ENCODE data around the gene PLOD3.

The PLOD3 gene

DNA sequence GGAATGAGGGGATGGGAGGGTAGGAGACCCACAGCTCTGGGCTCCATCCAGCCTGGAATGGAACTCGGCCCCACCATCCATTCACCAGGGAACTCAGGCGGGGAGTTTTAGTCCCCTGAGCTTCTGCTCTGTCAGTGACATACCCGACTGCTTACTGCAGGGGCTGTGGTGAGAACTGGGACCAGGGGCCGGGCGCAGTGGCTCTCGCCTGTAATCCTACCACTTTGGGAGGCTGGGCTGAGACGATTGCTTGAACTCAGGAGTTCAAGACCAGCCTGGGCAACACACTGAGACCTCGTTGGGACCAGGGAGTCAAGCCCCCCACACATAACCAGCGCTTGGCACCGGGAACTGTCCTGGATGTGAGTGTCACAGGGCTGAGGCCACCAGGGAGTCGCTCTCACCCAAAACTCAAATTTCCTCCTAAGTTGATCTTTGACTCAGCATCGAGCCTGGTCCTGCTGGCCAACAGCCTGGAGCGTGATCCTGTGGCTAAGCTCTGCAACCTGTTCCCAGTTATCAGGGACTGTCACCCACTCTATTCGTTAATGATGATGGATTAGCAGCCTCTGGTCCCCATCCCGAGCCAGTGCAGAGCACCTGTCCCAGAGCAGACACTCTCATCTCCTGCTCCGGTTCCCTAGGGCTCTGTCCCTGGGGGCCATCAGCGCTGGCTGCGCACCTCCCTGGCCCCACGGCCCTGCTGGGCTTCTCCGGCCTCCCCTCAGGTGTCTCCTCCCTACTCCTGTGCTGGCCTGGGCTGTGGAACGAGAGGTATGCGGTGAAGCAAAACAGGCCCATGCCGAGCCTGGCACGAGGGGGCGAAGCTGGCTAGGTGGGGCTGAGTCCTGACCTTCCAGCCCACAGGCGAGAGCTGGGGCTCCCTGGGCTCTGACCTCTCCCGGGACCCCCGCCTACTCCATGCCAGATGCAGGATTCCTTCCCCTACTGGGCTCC lies 21.1 kb upstream of the PLOD3 start:
- DNase-seq (ENCODE audit: low read depth in 3 of 3) = no peak

DNA sequence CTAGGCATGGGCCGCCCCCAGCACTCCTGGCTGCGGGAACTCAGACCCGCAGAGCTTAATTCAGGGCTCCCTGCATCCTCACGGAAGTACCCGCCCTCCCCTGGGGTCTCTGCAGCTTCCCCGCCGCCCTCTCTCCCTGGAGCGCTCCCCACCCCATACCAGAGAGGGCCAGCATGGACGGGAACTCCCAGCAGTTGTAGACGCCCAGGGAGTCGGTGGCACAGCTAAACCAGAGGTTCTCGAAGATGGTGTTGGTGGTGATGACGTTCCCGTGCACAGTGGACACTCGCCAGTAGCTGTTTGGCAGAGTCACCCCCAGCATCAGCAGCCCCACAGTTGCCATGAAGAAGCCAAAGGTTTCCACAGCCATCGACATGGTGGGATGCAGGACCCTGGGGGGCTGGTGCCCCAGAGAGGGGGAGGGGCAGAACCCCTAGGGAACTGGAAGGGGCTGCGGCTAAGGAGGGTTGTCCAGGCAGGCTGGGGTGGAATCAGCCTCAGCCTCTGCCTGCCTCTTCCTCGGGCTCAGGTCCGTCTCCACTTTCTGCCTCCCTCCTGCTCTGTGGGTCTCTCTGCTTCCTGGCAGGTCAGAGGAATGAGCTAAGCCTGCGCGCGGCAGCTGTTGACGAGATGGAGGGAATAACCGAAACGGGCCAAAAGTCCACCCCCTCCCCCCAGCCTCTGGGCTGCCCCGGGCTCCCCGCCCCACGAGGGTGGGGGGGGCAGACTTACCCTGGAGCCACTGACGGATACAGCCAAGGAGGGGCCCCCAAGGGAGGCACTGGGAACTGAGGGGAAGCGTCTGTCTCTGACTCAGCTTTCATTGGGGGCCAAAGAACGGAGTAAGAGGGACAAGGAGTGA lies 20.1 kb upstream of the PLOD3 start, which contains the start of gene CLDN15:
Gene CLDN15 (minus strand): TSS at position 597 of the 862 bp plus-strand sequence. CDS start 221 bp downstream, at position 376.
- no peak for DNase-seq (ENCODE audit: low read depth in 3 of 3)

DNA sequence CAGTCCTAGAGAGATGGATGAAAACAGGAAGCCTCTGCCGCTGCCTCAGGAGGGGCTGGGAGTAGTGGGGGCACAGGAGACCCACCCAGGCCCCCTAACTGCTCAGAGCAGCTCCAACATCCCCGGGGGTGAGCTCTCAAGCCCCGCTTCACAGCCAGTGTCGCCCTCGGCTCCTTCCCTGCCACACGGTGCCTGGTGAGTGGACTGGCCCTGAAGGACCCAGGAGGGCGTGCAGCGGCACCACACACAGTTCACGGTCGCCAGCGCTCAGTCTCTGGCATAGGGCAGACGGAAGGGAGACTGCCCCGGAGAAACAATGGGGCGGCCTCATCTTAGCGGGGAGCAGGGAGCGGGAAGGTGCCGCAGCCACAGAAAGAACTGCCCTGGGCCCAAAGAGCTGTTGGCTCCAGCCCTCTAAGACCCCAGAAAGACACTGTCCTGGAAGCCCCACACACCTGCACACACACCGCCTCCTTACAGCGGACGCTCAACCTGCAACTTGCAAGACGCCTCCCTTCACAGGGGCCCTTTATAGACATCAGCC lies 19.0 kb upstream of the PLOD3 start:
- DNase-seq (ENCODE audit: low read depth in 3 of 3) = no peak

DNA sequence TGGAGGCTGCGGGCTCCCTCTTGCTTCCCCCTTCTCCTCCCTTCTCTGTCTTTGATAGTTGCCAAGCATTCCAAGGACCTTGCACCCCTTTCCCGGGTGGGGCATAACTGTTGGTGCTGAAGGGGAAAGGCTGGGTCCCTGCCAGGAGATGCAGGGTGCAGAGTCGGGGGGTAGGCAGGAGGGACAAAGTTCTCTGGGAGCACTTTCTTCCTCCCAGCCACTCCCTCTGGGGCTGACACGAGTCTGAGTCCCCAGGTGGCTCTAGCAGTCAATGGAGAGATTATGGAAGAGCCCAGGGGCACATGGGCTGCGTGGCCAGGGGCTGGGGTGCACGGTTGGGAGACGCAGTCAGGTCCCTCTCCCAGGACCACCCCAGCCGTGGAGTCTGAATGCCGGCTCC lies 18.1 kb upstream of the PLOD3 start:
- DNase-seq (ENCODE audit: low read depth in 3 of 3) = no peak

DNA sequence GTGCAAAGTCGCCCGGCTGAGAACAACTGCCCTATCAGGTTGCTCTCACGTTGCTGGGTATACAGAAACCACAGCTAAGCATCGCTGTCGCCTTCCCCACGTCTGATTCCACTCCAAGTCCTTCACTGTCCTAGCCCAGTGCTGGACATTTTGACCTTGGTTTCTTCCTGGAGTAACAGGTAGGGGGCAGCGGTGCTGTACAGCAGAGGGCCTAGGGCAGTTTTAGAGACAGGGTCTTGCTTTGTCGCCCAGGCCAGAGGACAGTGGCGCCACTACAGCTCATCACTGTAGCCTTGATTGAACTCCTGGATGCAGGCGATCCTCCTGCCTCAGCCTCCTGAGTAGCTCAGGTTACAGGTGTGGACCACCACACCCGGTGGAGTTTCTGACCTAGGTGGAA lies 17.7 kb upstream of the PLOD3 start:
- DNase-seq (ENCODE audit: low read depth in 3 of 3) = no peak

DNA sequence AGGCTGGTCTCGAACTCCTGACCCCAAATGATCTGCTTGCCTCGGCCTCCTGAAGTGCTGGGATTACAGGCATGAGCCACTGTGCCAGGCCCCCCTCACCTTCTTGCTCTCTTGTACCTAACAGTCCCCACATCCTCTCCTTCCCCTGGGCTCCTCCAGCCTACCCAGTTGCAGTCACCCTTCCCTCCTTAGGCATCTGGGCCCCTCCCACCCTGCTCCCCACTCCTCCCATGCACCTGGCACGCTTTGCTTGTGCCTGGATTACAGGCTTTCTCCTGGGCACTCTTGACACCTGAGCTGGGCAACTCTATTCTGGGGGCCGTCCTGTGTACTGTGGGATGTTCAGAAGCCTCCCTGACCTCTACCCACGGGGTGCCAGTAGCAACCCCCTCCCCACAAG lies 17.3 kb upstream of the PLOD3 start:
- no peak for DNase-seq (ENCODE audit: low read depth in 3 of 3)

DNA sequence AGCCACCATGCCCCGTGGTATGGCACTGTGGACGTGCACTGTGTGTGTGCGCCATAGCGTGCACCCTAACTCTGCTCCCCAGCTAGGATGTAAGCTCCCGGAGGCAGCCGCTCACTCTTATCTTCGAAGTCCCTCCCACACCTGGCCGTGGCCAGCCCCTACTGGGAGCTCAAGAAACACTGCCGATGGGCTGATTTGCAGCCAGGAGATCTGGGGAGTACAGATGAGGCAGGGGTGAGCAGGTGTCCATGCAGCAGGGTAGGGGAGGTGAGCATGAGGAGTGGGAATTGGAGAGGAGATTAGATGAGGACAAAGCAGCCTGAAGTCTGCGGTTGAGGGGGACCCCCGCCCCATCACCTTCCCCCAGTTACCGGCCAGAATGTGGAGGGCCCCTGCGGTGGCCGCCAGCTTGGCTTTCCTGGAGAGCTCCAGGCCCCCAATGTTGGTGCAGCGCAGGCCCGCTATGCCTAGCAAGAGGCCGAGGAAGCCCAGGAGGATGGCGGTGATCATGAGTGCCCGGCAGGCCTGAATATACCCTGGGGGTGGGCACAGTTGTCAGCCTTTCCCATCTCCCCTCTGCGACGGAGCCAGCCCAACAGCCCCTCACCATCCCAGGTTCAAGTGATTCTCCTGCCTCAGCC lies 16.6 kb upstream of the PLOD3 start:
- DNase-seq (ENCODE audit: low read depth in 3 of 3) = no peak

DNA sequence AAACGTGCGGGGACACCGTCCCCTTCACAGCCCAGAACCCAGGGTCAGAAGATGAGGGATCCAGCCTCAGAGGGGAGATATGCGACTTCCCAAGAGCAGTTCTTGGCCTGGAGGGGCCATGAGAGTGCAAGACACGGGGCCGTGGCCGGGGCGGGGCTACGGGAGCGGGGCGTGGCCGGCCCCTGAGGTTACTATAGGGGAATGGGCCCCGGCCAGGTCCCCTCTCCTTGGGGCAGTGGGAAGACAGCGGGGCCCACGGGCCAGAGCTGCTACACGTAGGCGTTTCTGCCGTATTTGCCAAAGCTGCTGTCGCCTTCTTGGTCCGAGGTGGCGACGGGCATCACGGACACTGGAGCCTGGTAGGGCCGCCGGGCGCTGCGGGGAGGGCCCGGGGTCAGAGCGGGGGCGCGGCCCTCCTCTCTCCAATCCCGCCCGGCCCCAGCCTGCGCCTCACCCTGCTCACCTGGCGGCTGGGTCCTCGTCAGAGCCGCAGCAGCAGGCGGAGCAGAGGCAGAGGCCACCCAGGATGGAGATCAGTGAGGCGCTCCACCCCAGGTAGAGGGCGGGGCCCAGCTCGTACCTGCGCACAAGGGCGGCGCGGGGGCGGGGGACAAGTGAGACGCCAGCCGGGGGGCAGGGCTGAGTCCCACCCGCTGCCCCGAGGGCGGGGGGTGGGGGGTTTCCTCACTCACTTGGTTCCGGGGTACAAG lies 14.9 kb upstream of the PLOD3 start:
- no peak for DNase-seq (ENCODE audit: low read depth in 3 of 3)

DNA sequence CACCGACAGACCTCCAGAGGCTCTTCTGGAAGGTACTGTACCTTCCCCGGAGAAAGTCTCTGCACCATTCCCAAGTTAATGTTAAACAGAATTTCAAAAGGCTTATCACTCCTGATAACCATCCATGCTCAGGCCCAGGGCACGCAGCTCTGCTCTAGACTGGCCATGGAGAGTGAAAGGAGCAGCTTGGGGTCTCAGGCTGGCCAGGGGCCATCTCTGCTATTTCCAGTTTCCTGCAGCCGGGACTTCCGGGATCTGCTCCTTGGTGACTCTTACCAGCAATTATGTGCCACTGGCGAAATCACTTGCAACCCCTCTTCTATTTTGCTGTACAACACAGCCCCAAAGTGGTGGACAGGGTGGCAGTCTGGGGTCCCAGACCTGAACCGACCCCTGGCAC lies 14.3 kb upstream of the PLOD3 start:
- DNase-seq (ENCODE audit: low read depth in 3 of 3) = no peak

DNA sequence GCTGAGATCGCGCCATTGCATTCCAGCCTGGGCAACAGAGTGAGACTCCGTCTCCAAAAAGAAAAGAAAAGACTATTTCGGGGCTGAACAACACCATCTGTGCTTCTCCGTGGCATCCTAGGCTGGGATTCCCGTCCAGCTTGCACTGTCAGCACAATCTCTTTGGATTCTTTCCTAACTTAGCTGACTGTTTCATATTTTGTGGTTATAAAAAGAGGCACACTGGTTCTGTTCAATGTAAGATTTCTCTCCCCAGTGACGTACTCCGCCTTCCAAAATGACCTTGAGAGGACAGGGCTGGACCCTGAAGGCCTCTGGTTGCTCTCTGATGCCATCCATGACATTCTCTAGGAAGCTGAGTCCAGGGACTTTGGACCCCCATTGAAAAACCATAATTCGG lies 9.3 kb upstream of the PLOD3 start:
- no peak for DNase-seq (ENCODE audit: low read depth in 3 of 3)

DNA sequence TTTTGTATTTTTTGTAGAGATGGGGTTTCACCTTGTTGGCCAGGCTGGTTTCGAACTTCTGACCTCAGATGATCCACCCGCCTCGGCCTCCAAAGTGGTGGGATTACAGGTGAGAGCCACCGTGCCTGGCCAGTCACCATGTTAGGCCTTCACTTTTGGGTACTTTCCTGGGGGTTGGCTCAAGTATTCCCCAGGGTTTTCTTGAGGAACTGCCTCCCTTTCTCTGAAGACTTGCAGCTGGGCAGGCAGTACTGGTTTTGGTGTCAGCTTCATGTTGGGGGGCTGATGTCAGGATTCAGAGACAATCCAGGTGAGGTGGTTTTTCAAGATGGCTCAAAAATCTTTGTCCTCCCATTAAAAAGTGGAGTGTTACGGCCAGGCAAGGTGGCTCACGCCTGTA lies 8.3 kb upstream of the PLOD3 start:
- no peak for DNase-seq (ENCODE audit: low read depth in 3 of 3)

DNA sequence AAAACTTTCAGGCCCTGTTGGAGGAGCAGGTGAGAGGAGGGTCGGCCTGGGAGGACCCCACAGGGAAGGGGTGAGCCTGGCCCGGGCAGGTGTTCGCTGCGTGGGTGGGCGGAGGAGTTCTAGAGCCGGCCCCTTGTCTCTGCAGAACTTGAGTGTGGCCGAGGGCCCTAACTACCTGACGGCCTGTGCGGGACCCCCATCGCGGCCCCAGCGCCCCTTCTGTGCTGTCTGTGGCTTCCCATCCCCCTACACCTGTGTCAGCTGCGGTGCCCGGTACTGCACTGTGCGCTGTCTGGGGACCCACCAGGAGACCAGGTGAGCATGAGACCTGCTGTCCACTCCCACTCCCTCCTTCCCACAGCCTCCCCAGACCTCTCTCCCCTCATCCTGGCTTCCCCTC lies 6.1 kb upstream of the PLOD3 start:
- DNase-seq (ENCODE audit: low read depth in 3 of 3) = no peak

DNA sequence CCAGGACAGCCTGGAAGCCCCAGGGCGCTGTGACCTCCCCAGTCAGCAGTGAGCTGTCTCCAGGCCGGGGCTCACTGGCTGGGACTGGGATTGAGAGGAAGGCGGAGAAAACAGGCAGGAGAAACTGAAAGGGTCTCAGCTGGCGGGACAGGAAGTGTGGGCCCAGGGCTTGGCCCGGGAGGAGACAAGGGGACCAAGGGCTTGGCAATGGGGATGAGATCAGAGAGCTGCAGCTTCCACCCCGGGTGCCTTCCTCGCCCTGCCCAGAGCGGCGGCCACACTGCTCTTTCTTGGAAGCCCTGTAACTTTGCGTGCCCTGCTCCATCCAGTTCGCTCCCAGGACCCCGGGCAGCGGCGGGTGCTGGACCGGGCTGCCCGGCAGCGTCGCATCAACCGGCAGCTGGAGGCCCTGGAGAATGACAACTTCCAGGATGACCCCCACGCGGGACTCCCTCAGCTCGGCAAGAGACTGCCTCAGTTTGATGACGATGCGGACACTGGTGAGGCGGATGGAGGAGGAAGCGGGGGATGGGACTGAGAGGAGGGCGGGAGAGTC lies 5.0 kb upstream of the PLOD3 start:
- DNase-seq (ENCODE audit: low read depth in 3 of 3) = no peak

DNA sequence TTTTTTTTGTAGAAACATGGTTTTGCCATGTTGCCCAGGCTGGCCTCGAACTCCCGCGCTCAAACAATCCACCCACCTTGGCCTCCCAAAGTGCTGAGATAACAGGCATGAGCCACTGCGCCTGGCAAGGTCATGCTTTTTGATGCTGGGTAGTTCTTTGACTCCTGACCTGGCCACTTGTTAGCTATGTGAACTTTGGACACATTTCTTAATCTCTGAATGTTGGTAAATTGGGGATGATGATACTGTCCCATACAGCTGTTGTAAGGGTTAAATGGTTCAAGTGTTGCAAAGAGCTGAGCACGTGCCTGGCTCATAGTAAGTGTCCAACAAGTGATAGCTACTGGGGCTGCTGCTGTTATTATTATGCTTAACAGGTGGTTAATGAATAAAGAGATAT lies 2.9 kb upstream of the PLOD3 start:
- DNase-seq (ENCODE audit: low read depth in 3 of 3) = no peak

DNA sequence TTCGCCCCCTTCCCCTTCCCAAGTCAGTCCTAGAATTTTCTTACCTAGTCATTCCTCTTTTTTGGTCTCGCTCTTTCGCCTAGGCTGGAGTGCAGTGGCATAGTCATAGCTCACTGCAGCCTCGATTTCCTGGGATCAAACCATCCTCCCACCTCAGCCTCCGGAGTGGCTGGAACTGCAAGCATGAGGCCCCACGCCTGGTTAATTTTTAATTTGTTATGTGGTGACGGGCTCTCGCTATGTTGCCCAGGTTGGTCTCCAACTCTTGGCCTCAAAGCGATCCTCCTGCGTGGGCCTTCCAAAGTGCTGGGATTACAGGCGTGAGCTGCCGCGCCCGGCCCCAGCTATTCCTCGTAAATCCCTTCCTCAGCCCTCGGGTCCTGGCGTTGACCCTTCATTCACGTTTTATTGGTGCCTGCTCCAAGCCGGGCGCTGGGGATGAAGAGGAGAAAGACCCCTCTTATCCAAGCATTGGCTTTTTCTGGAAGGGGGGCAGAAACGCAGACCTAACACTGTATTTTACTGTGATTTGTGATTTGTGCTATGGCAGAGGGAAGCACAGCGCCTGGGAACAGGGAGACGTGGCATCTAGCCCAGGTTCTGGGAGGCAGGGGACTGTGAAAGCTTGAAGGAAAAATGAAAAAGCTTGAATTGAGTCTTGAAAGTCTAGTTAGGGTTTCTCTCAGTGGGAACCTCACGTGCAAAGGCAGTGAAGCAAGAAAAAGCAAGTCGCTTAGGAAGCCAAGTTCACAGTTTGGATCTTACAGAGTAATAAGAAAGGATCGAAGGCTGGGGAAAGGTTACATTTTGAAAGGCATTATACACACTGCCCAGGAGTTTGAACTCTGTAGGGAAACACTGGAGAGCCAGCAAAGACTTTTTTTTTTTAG lies 1.1 kb upstream of the PLOD3 start:
- DNase-seq (ENCODE audit: low read depth in 3 of 3) = no peak

DNA sequence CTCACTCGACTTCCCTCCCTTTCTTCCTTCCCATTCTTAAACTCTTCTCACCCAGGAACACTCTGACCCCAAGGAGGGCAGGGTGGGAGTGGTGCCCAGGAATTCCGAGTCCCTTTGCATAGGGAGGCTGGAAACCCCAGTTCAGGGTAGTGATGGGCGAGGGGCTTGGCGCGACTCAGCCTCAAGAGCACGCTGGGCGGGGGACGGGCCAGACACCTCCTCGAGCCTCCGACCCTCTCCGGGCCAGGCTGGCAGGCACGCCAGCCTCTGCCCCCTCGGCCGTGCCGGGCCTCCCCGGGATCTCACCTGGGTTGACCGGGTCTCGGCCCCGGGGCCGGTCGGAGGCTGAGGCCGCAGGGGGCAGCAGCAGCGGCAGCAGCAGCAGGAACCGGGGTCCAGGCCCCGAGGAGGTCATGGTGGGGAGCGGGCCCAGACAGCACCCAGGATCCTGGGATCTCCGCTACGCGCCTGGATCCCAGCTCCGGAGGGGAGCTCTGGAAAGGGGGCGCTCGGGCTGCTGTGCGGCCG lies 457 bp downstream of the PLOD3 start:
- DNase-seq (ENCODE audit: low read depth in 3 of 3) = no peak

DNA sequence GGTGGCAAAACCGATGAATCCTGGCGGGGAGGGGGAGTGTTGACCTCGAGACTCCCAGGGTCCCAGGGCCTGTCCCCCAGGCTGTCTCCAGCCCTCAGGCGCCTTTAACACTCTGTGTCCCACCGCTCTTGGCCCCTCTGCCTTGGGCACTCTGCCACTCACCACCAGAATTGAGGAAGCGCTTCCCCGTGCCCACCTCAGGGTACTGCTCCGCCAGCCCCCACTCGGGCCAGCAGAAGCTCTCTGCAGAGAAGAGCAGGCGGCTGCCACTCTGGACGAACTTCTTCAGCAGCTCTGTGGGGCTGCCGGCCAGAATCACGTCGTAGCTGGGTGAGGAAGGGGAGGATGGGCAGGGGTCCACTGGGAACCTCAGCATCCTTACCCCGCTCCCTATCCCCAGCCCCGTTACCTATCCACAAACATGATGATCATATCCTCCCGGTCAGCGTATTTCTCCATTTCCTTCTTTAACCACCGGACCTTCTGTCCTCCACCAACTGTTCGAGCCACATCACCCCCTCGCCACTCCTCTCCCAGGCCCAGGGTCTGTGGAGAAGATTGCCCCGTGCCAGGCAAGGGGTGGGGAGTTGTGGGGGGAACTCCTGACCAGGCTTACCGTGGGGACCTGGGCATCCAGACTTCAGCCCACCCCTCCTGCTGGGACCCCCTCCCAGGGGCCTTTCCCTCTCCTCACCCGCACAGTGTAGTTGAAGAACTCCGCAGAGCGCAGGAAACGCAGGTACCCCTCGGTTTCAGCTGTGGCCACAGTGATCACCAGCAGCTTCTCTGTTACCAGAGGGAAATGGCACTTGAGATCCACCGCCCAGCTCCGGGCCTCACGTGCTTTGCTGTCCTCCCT lies 1.2 kb downstream of the PLOD3 start:
- no peak for DNase-seq (ENCODE audit: low read depth in 3 of 3)

DNA sequence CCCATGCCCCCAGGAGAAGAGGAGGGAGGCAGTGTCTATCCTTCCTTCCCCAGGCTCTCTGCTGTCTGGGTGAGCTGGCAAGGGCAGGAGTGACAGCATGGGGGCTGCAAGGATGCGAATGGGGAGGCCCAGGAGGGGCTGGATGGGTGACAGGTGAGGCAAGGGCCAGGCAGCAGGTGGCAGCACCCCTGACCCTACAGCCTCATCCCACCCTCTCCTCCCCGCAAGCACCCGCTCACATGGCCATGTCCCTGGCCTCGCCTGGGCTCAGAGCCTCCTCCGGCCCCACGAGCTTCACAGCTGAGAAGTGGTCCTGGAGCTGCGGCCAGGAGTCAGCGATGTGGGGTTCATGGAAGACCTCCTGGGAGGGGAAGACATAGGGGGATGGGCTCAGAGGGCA lies 5.4 kb downstream of the PLOD3 start:
- no peak for DNase-seq (ENCODE audit: low read depth in 3 of 3)

DNA sequence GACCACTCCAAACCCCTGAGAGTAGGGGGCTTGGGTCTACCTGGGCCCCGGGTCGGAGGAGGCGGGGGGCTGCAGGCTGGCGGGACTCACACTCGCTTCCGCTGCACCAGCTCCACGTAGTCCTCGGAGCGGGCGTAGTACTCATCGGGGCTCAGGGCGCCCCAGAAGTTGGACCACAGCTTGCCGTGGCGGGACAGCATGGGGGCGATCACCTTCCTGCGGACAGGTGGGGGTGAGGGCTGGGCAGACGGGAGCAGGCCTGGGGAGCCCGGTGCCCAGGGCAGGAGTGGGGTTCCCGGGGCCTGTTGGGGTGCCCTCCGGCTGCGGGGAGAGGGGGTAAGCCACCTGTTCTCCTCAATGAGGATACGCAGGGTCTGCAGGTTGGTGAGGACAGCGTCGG lies 5.9 kb downstream of the PLOD3 start:
- DNase-seq (ENCODE audit: low read depth in 3 of 3) = no peak
